RWPE2 (cell line): ENCODE data around the gene PROKR1.

Experiments
- ATAC-seq: fragments of 200-7000 bp; cut with Tn5 transposase; 3 replicates; pipeline ENCODE4 v1.9.1; 2021; ENCODE audit warnings: low read depth
- DNase-seq: peaks from one replicate; pipeline ENCODE4 v3.0.0-alpha.2; 2020; ENCODE audit warnings: low spot score
- H3K27ac ChIP-seq: fragments of 450-650 bp; 2 replicates; pipeline ENCODE4 v1.5.1; 2017; ENCODE audit warnings: mild to moderate bottlenecking; ENCODE audit not compliant: poor library complexity, severe bottlenecking
- H3K27me3 ChIP-seq: fragments of 250-450 bp; sonication (Bioruptor Pico); 2 replicates; pipeline ENCODE4 v1.5.1; 2021; ENCODE audit warnings: mild to moderate bottlenecking, moderate library complexity; ENCODE audit not compliant: insufficient read depth, poor library complexity, severe bottlenecking
- H3K36me3 ChIP-seq: fragments of 250-450 bp; sonication (Bioruptor Pico); 2 replicates; pipeline ENCODE4 v1.5.1; 2020; ENCODE audit warnings: low read depth, mild to moderate bottlenecking, moderate library complexity
- H3K4me1 ChIP-seq: fragments of 250-450 bp; sonication (Bioruptor Pico); 2 replicates; pipeline ENCODE4 v1.5.1; 2021; ENCODE audit warnings: mild to moderate bottlenecking, moderate library complexity; ENCODE audit not compliant: insufficient read depth, poor library complexity, severe bottlenecking
- H3K4me3 ChIP-seq: fragments of 250-450 bp; sonication (Bioruptor Pico); 2 replicates; pipeline ENCODE4 v1.5.1; 2021; ENCODE audit warnings: mild to moderate bottlenecking, moderate library complexity; ENCODE audit not compliant: severe bottlenecking
- H3K9me3 ChIP-seq: fragments of 250-450 bp; sonication (Bioruptor Pico); 2 replicates; pipeline ENCODE4 v1.5.1; 2021; ENCODE audit warnings: mild to moderate bottlenecking, moderate library complexity; ENCODE audit not compliant: severe bottlenecking
- CTCF ChIP-seq: fragments of 450-650 bp; IDR thresholded peaks from one replicate; pipeline ENCODE4 v1.5.1; 2017; ENCODE audit warnings: mild to moderate bottlenecking, moderate library complexity; ENCODE audit not compliant: poor library complexity, severe bottlenecking

Gene PROKR1

GRCh38 chr2:68612765-68613519 is 30.4 kb upstream of the PROKR1 start:
- DNase-seq = no peak
- no peak for ATAC-seq
- TF ChIP-seq CTCF = no peak
- Histone ChIP-seq H3K27me3 (no peaks in the 10 kb centered on the region), H3K4me3 (no peak overlapping the region), H3K36me3 (no peaks in the 10 kb centered on the region), H3K27ac (no peak overlapping the region), H3K9me3 (no peaks in the 10 kb centered on the region), H3K4me1 (no peaks in the 10 kb centered on the region)

GRCh38 chr2:68620772-68621171 is 22.6 kb upstream of the PROKR1 start:
- H3K9me3 ChIP-seq = no peaks in the 10 kb centered on the region
- no peak overlapping the region for H3K27ac ChIP-seq
- no peaks in the 10 kb centered on the region for H3K36me3 ChIP-seq
- ATAC-seq (no peak), DNase-seq (no peak)
- no peak for TF ChIP-seq CTCF
- no peak overlapping the region for H3K4me3 ChIP-seq
- no peaks in the 10 kb centered on the region for H3K4me1 ChIP-seq
- H3K27me3 ChIP-seq = no peaks in the 10 kb centered on the region

GRCh38 chr2:68623820-68624219 is 19.6 kb upstream of the PROKR1 start:
- Histone ChIP-seq H3K4me3 (no peak overlapping the region), H3K27ac (no peak overlapping the region), H3K9me3 (no peaks in the 10 kb centered on the region), H3K27me3 (no peaks in the 10 kb centered on the region), H3K4me1 (no peaks in the 10 kb centered on the region), H3K36me3 (no peaks in the 10 kb centered on the region)
- DNase-seq (no peak), ATAC-seq (no peak)
- TF ChIP-seq CTCF = no peak

GRCh38 chr2:68627615-68628014 is 15.8 kb upstream of the PROKR1 start:
- Histone ChIP-seq H3K27ac (no peak overlapping the region), H3K9me3 (no peaks in the 10 kb centered on the region), H3K4me1 (no peaks in the 10 kb centered on the region), H3K36me3 (no peaks in the 10 kb centered on the region), H3K27me3 (no peaks in the 10 kb centered on the region), H3K4me3 (no peak overlapping the region)
- no peak for TF ChIP-seq CTCF
- DNase-seq (no peak), ATAC-seq (no peak)

GRCh38 chr2:68632021-68632420 is 11.4 kb upstream of the PROKR1 start:
- DNase-seq (no peak), ATAC-seq (no peak)
- no peaks in the 10 kb centered on the region for H3K27me3 ChIP-seq
- no peaks in the 10 kb centered on the region for H3K4me1 ChIP-seq
- no peak for TF ChIP-seq CTCF
- H3K36me3 ChIP-seq = no peaks in the 10 kb centered on the region
- no peak overlapping the region for H3K4me3 ChIP-seq
- no peaks in the 10 kb centered on the region for H3K9me3 ChIP-seq
- H3K27ac ChIP-seq = no peak overlapping the region
